Stimulated activated CD4-positive, alpha-beta T cell treated with anti-CD3 and anti-CD28 coated beads, Interleukin-15, amount 100 ng/mL, for 1 hour (primary cell): Measurements from ENCODE around the gene TNS1.

Source experiments
- DNase-seq, 2 donors: peaks; one replicate each; pipeline ENCODE4 v3.0.0-alpha.2; 2020; ENCODE audit warnings: low read depth in 1 of 2, low spot score in 1 of 2

The TNS1 gene

GRCh38 chr2:217930761-217931563, 71.8 kb downstream of the TNS1 start:
- no peak for DNase-seq

- no peak for DNase-seq
These were observed 72.8 kb downstream of the TNS1 start for GRCh38 chr2:217929757-217930707.

- no peak for DNase-seq
These were observed 73.5 kb downstream of the TNS1 start for GRCh38 chr2:217929272-217929671.

GRCh38 chr2:217928324-217929181, 74.2 kb downstream of the TNS1 start:
- no peak for DNase-seq

GRCh38 chr2:217927601-217928323, 75.0 kb downstream of the TNS1 start:
- no peak for DNase-seq

- DNase-seq, result no peak
These were observed 76.0 kb downstream of the TNS1 start for GRCh38 chr2:217926801-217927200.

- DNase-seq, result no peak
These were observed 78.4 kb downstream of the TNS1 start for GRCh38 chr2:217924346-217924901.

GRCh38 chr2:217923007-217923686, 79.6 kb downstream of the TNS1 start:
- no peak for DNase-seq

GRCh38 chr2:217922101-217923006, 80.4 kb downstream of the TNS1 start:
- no peak for DNase-seq

- no peak for DNase-seq
These were observed 81.8 kb downstream of the TNS1 start for GRCh38 chr2:217920879-217921603.

- DNase-seq, result no peak
These were observed 82.9 kb downstream of the TNS1 start for GRCh38 chr2:217919781-217920351.

GRCh38 chr2:217919204-217919603, 83.6 kb downstream of the TNS1 start:
- no peak for DNase-seq

- no peak for DNase-seq
These were observed 84.3 kb downstream of the TNS1 start for GRCh38 chr2:217918308-217919024.

- DNase-seq, result no peak
These were observed 86.1 kb downstream of the TNS1 start for GRCh38 chr2:217916504-217917254.

GRCh38 chr2:217915706-217916105, 87.1 kb downstream of the TNS1 start:
- DNase-seq, result no peak

GRCh38 chr2:217914878-217915277, 87.9 kb downstream of the TNS1 start:
- no peak for DNase-seq
